ENCODE data around the gene AHRR.

DNA sequence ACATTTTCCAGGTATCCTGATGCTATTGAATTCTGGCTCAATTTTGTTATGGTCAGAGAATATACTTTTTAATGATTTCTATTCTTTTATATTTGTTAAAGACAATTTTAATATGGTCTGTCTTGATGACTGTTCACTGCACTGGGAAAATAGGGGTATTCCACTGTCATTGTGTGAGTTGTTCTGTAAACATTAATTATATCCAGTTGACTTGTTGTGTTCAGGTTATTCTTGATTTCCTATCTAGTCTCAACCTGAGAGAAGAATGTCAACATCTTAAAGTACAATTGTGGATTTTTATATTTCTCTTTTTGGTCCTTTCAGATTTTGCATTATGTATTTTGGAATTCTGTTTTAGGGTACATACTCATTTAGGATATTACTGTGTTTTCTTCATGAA is 61.6 kb downstream of the AHRR start:
- TF ChIP-seq, protein P1, sequence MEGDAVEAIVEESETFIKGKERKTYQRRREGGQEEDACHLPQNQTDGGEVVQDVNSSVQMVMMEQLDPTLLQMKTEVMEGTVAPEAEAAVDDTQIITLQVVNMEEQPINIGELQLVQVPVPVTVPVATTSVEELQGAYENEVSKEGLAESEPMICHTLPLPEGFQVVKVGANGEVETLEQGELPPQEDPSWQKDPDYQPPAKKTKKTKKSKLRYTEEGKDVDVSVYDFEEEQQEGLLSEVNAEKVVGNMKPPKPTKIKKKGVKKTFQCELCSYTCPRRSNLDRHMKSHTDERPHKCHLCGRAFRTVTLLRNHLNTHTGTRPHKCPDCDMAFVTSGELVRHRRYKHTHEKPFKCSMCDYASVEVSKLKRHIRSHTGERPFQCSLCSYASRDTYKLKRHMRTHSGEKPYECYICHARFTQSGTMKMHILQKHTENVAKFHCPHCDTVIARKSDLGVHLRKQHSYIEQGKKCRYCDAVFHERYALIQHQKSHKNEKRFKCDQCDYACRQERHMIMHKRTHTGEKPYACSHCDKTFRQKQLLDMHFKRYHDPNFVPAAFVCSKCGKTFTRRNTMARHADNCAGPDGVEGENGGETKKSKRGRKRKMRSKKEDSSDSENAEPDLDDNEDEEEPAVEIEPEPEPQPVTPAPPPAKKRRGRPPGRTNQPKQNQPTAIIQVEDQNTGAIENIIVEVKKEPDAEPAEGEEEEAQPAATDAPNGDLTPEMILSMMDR (IDR thresholded peaks at IDR 0.05), result no peak
- no peak for TF ChIP-seq POLR2A (IDR thresholded peaks at IDR 0.05)
